Loucy (cell line): ENCODE data around the gene ACTL6B.

ENCODE experiments used
- H2AFZ ChIP-seq: fragments of 200-600 bp; sonication (generic); 2 replicates; pipeline ENCODE4 v1.6.0; 2016; ENCODE audit warnings: antibody characterized with exemption, mild to moderate bottlenecking, low read length, moderate library complexity
- H3F3A ChIP-seq: fragments of 200-600 bp; 2 replicates; pipeline ENCODE4 v1.6.0; 2016; ENCODE audit warnings: antibody characterized with exemption, low read depth, mild to moderate bottlenecking
- H3K27me3 ChIP-seq: fragments of 200-600 bp; sonication (generic); 2 replicates; pipeline ENCODE4 v1.6.1; 2014; ENCODE audit warnings: low read length, mild to moderate bottlenecking; ENCODE audit not compliant: insufficient read depth, poor library complexity, severe bottlenecking
- H3K36me3 ChIP-seq: fragments of 200-600 bp; sonication (generic); 2 replicates; pipeline ENCODE4 v1.6.1; 2016; ENCODE audit warnings: low read length; ENCODE audit not compliant: insufficient read depth
- H3K4me1 ChIP-seq: fragments of 200-600 bp; sonication (generic); 2 replicates; pipeline ENCODE4 v1.5.1; 2014; ENCODE audit warnings: low read length, mild to moderate bottlenecking; ENCODE audit not compliant: insufficient read depth, poor library complexity, severe bottlenecking
- H3K4me2 ChIP-seq: fragments of 200-600 bp; sonication (generic); 2 replicates; pipeline ENCODE4 v1.6.0; 2014; ENCODE audit warnings: antibody characterized with exemption, low read length, low read depth, mild to moderate bottlenecking; ENCODE audit not compliant: poor library complexity, severe bottlenecking
- H3K4me3 ChIP-seq: fragments of 200-600 bp; sonication (generic); 2 replicates; pipeline ENCODE4 v1.5.1; 2014; ENCODE audit warnings: low read length, mild to moderate bottlenecking, mixed read lengths; ENCODE audit not compliant: poor library complexity, severe bottlenecking
- H3K79me2 ChIP-seq: fragments of 200-600 bp; sonication (generic); 2 replicates; pipeline ENCODE4 v1.6.1; 2014; ENCODE audit warnings: low read length; ENCODE audit not compliant: insufficient read depth
- H3K9ac ChIP-seq: fragments of 200-600 bp; sonication (generic); 2 replicates; pipeline ENCODE4 v1.6.0; 2014; ENCODE audit warnings: mild to moderate bottlenecking, low read depth, low read length, moderate library complexity; ENCODE audit not compliant: poor library complexity, severe bottlenecking
- H3K9me2 ChIP-seq: fragments of 200-600 bp; sonication (generic); replicated peaks from 2 replicates; pipeline ENCODE4 v1.6.1; 2016; ENCODE audit warnings: low read depth, low read length, mixed read lengths
- H3K9me3 ChIP-seq: fragments of 200-600 bp; sonication (generic); 2 replicates; pipeline ENCODE4 v1.6.1; 2014; ENCODE audit warnings: mild to moderate bottlenecking, antibody characterized with exemption, low read length, low read depth; ENCODE audit not compliant: insufficient read depth
- H4K20me1 ChIP-seq: fragments of 200-600 bp; sonication (generic); 2 replicates; pipeline ENCODE4 v1.6.0; 2014; ENCODE audit warnings: antibody characterized with exemption, low read length, mild to moderate bottlenecking; ENCODE audit not compliant: insufficient read depth, poor library complexity, severe bottlenecking
- CTCF ChIP-seq: fragments of 200-600 bp; sonication (generic); conservative IDR thresholded peaks from 2 replicates; pipeline ENCODE4 v1.5.1; 2014; ENCODE audit warnings: mild to moderate bottlenecking, antibody characterized with exemption, low read length
- EZH2phosphoT487 ChIP-seq: fragments of 200-600 bp; IDR thresholded peaks from 2 replicates; pipeline ENCODE4 v1.6.1; 2018; ENCODE audit warnings: antibody characterized with exemption, mild to moderate bottlenecking, moderate library complexity, borderline replicate concordance

Gene ACTL6B

GRCh38 chr7:100626055-100626454 is 30.2 kb downstream of the ACTL6B start:
- no peaks in the 10 kb centered on the region for H3K9me2 ChIP-seq
- H3K4me2 ChIP-seq, result peak overlapping the region; percentile 94
- peak overlapping the region; percentile 68; the same call in 1 of the 2 replicates for H2AFZ ChIP-seq
- peak overlapping the region; percentile 80 for H3K4me3 ChIP-seq
- TF ChIP-seq CTCF (no peak), EZH2phosphoT487 (no peak)
- H4K20me1 ChIP-seq, result no peaks in the 10 kb centered on the region
- H3K36me3 ChIP-seq, result no peaks in the 10 kb centered on the region
- no peaks in the 10 kb centered on the region for H3K27me3 ChIP-seq
- peaks cover 16% of the 10 kb centered on the region for H3K4me1 ChIP-seq
- no peak overlapping the region for H3K9ac ChIP-seq
- H3K79me2 ChIP-seq, result peaks cover 8% of the 10 kb centered on the region; the same call in 1 of the 2 replicates
- H3F3A ChIP-seq, result no peaks in the 10 kb centered on the region; the same call in 1 of the 2 replicates
- no peaks in the 10 kb centered on the region for H3K9me3 ChIP-seq

- no peaks in the 10 kb centered on the region for H3K9me3 ChIP-seq
- H3K9ac ChIP-seq, result no peak overlapping the region
- no peak for TF ChIP-seq CTCF
- H3K4me1 ChIP-seq, result peaks cover 13% of the 10 kb centered on the region
- H3K79me2 ChIP-seq, result peaks cover 8% of the 10 kb centered on the region; the same call in 1 of the 2 replicates
- no peak overlapping the region for H3K4me2 ChIP-seq
- no peaks in the 10 kb centered on the region for H4K20me1 ChIP-seq
- no peak overlapping the region for H2AFZ ChIP-seq
- H3K27me3 ChIP-seq, result no peaks in the 10 kb centered on the region
- no peak overlapping the region for H3K4me3 ChIP-seq
- no peaks in the 10 kb centered on the region for H3K36me3 ChIP-seq
- no peaks in the 10 kb centered on the region for H3F3A ChIP-seq
- no peaks in the 10 kb centered on the region for H3K9me2 ChIP-seq
These were observed 32.1 kb downstream of the ACTL6B start for GRCh38 chr7:100623951-100624824.

- Histone ChIP-seq H3K4me2 (no peak overlapping the region), H4K20me1 (no peaks in the 10 kb centered on the region), H3K9me3 (no peaks in the 10 kb centered on the region), H3K27me3 (no peaks in the 10 kb centered on the region), H2AFZ (no peak overlapping the region), H3K9ac (no peak overlapping the region), H3K9me2 (no peaks in the 10 kb centered on the region), H3K36me3 (no peaks in the 10 kb centered on the region), H3K4me3 (no peak overlapping the region), H3K4me1 (no peaks in the 10 kb centered on the region), H3F3A (no peaks in the 10 kb centered on the region), H3K79me2 (no peaks in the 10 kb centered on the region)
- no peak for TF ChIP-seq EZH2phosphoT487
- no peak for TF ChIP-seq CTCF
These were observed 34.7 kb downstream of the ACTL6B start for GRCh38 chr7:100621554-100621953.
